Stomach smooth muscle (tissue), 2 donors: Measurements from ENCODE around the gene SRMS.
"Not testable (repeated sequence)": the region's sequence is repeated elsewhere in the genome, so short reads cannot be mapped to it uniquely, and the experiment has no call there.

Experiments used
- H3K27ac ChIP-seq: one replicate; pipeline ENCODE4 v1.7.0; 2013; ENCODE audit warnings: mild to moderate bottlenecking, low read length, inconsistent platforms
- H3K27me3 ChIP-seq, 2 donors: one replicate each; pipeline ENCODE4 v1.7.0; 2013; ENCODE audit warnings: low read length in 2 of 2; ENCODE audit not compliant: insufficient read depth in 2 of 2, control insufficient read depth in 1 of 2
- H3K36me3 ChIP-seq, 2 donors: one replicate each; pipeline ENCODE4 v1.7.0; 2013; ENCODE audit warnings: low read length in 2 of 2; ENCODE audit not compliant: control insufficient read depth in 2 of 2, insufficient read depth in 2 of 2
- H3K4me1 ChIP-seq: one replicate; pipeline ENCODE4 v1.7.0; 2013; ENCODE audit warnings: low read length; ENCODE audit not compliant: control insufficient read depth, insufficient read depth
- H3K4me3 ChIP-seq, 2 donors: one replicate each; pipeline ENCODE4 v1.7.0; 2013; ENCODE audit warnings: low read length in 2 of 2
- H3K9ac ChIP-seq, 2 donors: one replicate each; pipeline ENCODE4 v1.7.0; 2013; ENCODE audit warnings: low read length in 2 of 2, mild to moderate bottlenecking in 1 of 2
- H3K9me3 ChIP-seq, 2 donors: one replicate each; pipeline ENCODE4 v1.7.0; 2013; ENCODE audit warnings: low read length in 2 of 2; ENCODE audit not compliant: control insufficient read depth in 2 of 2
- donor health status: healthy.
- donor health status: Pancreatic carcinoma.

Gene SRMS

DNA sequence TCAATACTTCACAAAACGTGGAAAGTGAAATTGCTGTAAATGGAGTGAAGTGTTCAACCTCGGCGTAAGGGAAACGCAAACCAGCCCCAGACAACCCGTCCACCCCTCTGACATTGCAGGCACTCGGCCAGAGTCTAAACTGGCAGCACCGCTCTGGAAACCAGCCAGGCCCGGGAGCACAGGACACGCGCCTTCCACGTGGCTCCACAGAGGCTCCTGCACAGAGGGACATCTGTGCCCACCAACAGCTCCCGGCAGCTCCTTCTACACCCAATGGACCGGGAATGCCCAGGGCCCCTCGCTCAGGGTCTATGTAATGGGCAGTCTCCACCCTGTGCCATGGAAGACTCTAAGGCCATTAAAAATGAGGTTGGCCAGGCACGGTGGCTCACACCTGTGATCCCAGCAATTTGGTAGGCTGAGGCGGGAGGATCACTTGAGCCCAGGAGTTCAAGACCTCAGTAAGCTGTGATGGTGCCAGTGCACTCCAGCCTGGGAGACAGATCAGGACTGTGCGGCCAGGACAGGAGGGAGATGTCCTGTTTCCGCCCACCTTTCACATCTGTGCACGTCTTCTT is 29.9 kb upstream of the SRMS start:
- Histone ChIP-seq H3K36me3 (no peaks in the 10 kb centered on the region), H3K9ac (no peak overlapping the region), H3K27ac (no peak overlapping the region), H3K4me3 (peak overlapping the region in 1 of 2 donors; percentile 22), H3K4me1 (peaks cover 24% of the 10 kb centered on the region), H3K9me3 (no peaks in the 10 kb centered on the region), H3K27me3 (no peaks in the 10 kb centered on the region)

DNA sequence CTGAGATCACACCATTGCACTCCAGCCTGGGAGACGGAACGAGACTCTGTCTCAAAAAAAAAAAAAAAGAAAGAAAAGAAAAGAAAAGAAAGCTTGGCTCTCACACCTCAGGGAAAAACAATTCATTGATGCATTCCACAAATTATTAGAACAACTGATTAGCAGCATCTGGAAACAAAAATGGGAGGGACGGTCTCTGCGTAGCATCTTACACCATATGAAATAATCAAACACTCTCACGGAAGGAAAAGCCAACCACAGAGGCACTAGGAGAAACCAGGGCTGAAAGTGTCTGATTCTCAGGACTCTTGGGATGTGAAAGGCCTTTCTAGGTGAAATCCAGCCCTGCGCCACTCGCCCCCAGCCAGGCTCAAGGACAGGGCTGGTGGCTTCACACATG is 28.8 kb upstream of the SRMS start:
- Histone ChIP-seq H3K27ac (no peak overlapping the region), H3K4me3 (no peak overlapping the region), H3K4me1 (peaks cover 24% of the 10 kb centered on the region), H3K9me3 (no peaks in the 10 kb centered on the region), H3K27me3 (no peaks in the 10 kb centered on the region), H3K9ac (no peak overlapping the region), H3K36me3 (no peaks in the 10 kb centered on the region)

DNA sequence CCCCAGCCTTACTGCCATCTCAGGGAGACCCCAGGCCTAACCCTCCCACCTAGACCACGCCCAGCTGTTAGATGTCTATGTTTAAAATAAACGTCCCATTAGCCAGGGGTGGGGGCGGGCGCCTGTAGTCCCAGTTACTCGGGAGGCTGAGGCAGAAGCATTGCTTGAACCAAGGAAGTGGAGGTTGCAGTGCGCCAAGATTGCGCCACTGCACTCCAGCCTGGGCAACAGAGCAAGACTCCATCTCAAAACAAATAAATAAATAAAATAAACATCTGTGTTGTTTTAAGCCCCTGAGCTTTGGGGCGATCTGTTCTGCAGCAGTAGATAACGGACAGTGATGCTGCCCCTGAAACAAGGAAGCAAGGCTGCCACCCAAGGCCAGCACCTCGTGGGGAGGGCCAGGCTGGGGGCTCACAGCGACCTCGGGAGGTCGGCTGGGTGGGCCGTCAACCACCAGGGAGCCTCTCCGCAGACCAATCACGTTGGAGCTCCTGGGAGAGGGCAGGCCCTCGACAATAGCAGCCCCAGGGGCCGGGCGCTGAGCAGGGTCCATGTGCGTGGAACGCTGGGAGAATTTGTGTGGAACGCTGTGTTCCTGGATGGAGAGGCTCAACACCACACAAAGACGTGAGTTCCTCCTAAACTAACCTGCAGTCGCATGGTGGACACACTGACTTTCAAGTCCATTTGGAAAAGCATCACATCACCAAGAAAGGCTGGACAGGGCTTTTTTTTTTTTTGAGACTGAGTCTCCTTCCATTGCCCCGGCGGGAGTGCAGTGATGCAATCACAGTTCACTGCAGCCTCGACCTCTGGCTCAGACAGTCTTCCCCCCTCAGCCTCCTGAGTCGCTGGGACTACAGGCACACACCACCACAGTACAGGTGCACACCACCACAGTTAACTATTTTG is 27.5 kb upstream of the SRMS start:
- Histone ChIP-seq H3K9me3 (no peaks in the 10 kb centered on the region), H3K9ac (no peak overlapping the region), H3K36me3 (no peaks in the 10 kb centered on the region), H3K4me1 (peaks cover 24% of the 10 kb centered on the region), H3K27me3 (no peaks in the 10 kb centered on the region), H3K4me3 (peak overlapping the region in 1 of 2 donors; percentile 84), H3K27ac (no peak overlapping the region)

DNA sequence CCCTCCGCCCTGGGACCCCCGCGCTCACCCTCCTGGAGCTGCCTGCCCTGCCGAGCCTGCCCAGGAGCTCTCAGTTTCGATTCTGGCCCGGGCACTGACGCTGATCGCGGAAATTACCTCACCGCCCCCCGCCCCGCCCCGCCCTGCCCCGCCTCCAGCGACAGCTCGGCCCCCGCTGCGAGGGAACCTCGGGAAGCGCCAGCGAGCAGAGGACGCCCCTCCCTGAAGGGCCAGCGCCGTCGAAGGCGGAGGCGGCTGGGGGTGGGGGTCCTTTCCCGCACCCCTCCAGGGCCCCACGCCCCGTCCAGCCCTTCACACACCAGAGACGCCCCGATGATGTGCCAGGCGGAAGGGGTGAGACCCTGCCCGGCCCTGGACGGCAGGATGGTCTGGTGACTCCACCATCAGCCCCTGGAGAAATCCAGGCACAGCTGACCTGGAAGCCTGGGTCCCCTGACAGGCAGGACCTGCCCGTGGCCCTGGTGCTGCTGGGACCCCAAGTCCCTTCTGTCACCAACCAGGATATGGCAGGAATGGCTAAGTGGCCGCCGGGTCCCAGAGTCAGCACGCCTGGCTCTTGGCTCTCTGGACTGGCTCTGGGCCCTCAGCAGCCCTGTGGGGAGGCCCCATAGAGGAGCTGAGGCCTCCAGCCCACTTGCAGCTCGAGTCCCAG is 26.7 kb upstream of the SRMS start, which contains the start of gene HELZ2:
TSS of gene HELZ2 (minus strand) at position 84 of the 673 bp plus-strand sequence. CDS start 1,854 bp downstream, outside the sequence.
- Histone ChIP-seq H3K9ac (peak within 1 kb of the TSS; percentile 81 to 94), H3K27me3 (no peaks in the 10 kb centered on the region), H3K9me3 (no peaks in the 10 kb centered on the region), H3K4me1 (peaks cover 24% of the 10 kb centered on the region), H3K4me3 (peak within 1 kb of the TSS; percentile 84 to 93), H3K36me3 (no peaks in the 10 kb centered on the region), H3K27ac (peak within 1 kb of the TSS; percentile 64)

DNA sequence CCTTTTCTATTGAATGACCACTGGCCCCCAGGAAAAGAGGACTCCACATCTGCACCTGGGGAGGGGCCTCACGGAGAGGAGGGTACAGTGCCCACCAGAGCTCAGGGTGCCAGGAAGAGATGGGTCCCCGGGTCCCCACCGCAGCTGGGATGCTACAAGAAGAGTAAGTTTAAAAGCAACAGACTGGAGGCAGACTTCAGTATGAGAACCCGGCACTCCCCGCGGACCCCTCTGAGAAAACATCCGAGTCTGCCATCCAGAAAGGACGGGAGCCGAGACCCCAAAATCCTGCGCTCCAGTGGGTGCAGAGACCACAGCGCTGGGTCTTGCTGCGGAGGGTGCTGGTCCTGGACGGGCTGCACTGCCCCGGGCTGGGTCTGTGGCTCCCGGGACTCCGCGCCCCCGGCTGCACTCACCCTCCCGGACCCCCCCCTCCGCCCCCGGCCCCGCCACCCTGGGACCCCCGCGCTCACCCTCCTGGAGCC is 26.1 kb upstream of the SRMS start:
- Histone ChIP-seq H3K36me3 (no peaks in the 10 kb centered on the region), H3K4me1 (peaks cover 24% of the 10 kb centered on the region), H3K4me3 (peak overlapping the region; percentile 84 to 93), H3K9ac (peak overlapping the region; percentile 81 to 94), H3K27me3 (no peaks in the 10 kb centered on the region), H3K27ac (peak overlapping the region; percentile 64), H3K9me3 (no peaks in the 10 kb centered on the region)

DNA sequence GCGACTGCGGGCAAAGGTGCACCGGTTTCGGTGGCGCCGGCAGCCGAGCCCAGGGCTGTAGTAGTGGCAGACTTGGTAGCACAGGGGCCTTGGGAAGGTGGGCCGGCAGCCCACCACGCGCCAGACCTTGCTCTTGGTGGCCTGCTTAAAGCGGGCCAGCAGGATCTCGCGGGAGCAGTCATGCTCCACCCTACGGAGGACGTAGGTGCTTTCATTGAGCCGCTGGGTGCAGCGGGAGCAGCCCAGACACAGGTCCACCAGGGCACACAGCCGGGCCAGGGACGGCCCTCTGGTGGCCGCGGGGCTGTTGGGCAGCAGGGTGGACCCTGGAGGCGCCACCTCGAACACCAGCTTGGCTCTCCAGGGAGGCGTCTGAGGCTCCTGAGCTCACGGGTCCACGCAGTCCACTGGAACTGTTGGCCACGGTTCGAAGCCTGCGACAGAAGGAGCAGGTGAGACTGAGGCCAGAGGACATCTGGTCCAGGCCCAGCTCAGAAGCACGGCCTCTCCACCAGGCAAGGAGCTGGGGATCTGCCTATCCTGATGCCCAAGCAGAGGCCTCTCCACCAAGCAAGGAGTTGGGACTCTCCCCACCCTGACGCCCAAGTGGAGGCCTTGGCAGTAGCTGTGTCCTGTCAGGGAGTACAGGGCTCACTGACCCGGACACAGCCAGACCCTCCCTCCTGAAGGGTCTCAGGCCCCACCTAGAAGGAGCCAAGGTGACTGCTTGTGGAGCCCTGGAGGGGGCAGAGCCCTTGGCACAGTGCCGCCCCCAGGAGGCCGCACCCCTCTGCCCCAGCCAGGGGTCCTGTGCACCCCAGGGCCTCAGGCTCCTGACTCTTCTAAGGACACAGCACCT is 25.5 kb upstream of the SRMS start:
- Histone ChIP-seq H3K9me3 (no peaks in the 10 kb centered on the region), H3K27me3 (no peaks in the 10 kb centered on the region), H3K4me1 (peaks cover 24% of the 10 kb centered on the region), H3K36me3 (no peaks in the 10 kb centered on the region), H3K4me3 (peak overlapping the region; percentile 84 to 93), H3K27ac (peak overlapping the region; percentile 64), H3K9ac (peak overlapping the region; percentile 81 to 94)

DNA sequence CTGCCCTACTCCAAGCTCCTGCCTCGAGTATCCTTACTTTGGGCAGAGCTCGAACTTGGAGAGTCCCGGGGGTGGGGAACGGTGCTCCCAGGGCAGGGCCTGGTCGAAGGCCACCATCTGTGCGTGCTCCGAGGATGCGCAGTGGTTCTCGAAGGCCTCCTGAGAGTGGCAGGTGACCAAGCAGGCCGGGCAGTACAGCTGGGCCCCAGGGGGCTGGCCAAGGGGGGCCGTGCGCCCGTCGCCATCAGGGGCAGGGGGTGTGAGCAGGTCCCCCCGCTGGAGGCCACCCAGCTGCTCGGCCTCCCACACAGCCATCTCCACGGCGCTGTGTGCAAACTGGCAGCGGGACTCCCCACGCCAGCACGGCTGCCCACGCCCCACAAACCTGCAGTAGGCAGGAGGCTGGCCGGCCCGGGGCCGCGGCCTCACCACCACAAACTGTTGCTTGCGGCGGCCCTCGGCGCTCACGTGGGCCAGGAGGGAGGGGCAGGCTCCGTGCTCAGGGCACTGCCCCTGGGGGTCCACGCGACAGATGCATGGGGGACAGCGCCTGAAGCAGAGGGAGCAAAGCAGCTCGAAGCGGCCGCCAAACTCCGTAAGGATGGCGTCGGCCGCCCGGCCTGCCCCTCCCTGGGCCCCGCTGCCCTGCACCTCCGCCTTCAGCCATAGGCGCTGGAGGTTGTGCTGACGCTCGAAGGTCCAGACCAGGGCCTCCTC is 24.7 kb upstream of the SRMS start:
- Histone ChIP-seq H3K4me3 (no peak overlapping the region), H3K27ac (no peak overlapping the region), H3K36me3 (no peaks in the 10 kb centered on the region), H3K9ac (no peak overlapping the region), H3K27me3 (no peaks in the 10 kb centered on the region), H3K4me1 (peaks cover 19% of the 10 kb centered on the region), H3K9me3 (no peaks in the 10 kb centered on the region)

DNA sequence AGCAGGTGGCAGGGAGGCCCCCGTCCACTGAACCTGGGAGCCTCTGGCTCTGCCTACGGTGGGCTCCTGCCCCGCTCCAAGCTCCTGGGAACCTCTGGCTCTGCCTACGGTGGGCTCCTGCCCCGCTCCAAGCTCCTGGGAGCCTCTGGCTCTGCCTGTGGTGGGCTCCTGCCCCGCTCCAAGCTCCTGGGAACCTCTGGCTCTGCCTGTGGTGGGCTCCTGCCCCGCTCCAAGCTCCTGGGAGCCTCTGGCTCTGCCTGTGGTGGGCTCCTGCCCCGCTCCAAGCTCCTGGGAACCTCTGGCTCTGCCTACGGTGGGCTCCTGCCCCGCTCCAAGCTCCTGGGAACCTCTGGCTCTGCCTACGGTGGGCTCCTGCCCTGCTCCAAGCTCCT is 23.5 kb upstream of the SRMS start:
- peaks cover 18% of the 10 kb centered on the region for H3K4me1 ChIP-seq
- not testable (repeated sequence) for H3K9ac ChIP-seq, H3K27me3 ChIP-seq, H3K4me3 ChIP-seq, H3K36me3 ChIP-seq, H3K27ac ChIP-seq, H3K9me3 ChIP-seq

DNA sequence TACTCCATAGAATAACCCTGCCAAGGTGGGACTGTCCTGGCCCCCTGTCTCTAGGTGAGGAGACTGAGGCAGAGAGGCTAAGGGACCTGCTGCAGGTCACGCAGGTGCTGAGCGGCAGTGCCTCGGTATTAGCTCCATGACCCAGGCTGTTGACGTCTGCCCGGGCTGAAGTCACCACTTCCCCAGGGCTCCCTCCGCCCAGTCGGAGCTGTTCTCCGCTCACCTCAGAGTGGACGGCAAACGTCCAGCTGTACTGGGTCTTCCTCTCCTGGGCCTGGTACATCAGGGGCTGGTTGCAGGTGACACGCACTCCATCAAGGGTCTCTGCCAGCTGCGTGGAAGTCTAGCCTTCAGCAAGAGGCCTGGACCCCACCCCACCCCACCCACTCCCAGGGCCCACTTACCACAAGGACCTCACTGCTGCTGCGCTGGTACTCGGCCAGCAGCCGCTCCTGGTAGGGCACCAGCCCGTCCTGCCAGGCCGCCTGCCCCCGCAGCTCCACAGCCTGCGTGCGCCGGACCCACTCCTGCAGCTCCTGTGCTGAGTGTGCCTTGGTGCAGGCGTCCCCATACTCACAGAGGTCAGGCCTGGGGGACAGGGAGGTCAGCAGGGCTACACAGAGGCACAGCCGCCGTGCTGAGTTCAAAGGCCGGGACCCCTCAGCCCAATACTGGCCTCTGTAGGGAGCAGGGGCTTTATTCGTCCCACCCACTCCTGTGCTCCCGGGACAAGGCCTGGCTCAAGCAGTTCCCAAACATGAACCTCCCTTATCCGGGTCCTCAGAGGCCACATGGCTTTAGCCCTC is 22.9 kb upstream of the SRMS start:
- no peaks in the 10 kb centered on the region for H3K36me3 ChIP-seq
- no peaks in the 10 kb centered on the region for H3K27me3 ChIP-seq

More for the DNA sequence above, 22.9 kb upstream of the SRMS start:
- Histone ChIP-seq H3K4me3 (no peak overlapping the region), H3K9me3 (no peaks in the 10 kb centered on the region), H3K9ac (no peak overlapping the region), H3K4me1 (peaks cover 18% of the 10 kb centered on the region), H3K27ac (no peak overlapping the region)
